GM23338 (cell line): Measurements from ENCODE around the gene PROZ. TPM values are rescaled to one million over a fixed set of nuclear protein-coding genes. Genes with fewer than 3 reads are reported as not detected.

Source experiments
- ATAC-seq: fragments of 200-7000 bp; cut with Tn5 transposase; 3 replicates; pipeline ENCODE4 v1.9.1; 2020
- DNase-seq: peaks from one replicate; pipeline ENCODE4 v3.0.0-alpha.2; 2015; ENCODE audit warnings: low spot score
- H2AFZ ChIP-seq: fragments of 200-600 bp; sonication (generic); 2 replicates; pipeline ENCODE4 v1.8.0; 2016; ENCODE audit warnings: antibody characterized with exemption, mild to moderate bottlenecking, moderate library complexity
- H3F3A ChIP-seq: fragments of 200-600 bp; sonication (generic); replicated peaks from 2 replicates; pipeline ENCODE4 v1.8.0; 2017; ENCODE audit warnings: antibody characterized with exemption, mixed run types, low read depth
- H3K27ac ChIP-seq: fragments of 200-600 bp; sonication (generic); 2 replicates; pipeline ENCODE4 v1.6.1; 2016; ENCODE audit warnings: low read depth
- H3K27me3 ChIP-seq: fragments of 200-600 bp; sonication (generic); 2 replicates; pipeline ENCODE4 v1.8.0; 2016; ENCODE audit warnings: mild to moderate bottlenecking, mixed run types, moderate library complexity; ENCODE audit not compliant: insufficient read depth
- H3K36me3 ChIP-seq: fragments of 200-600 bp; sonication (generic); 2 replicates; pipeline ENCODE4 v1.8.0; 2016; ENCODE audit warnings: mild to moderate bottlenecking; ENCODE audit not compliant: insufficient read depth
- H3K4me1 ChIP-seq: fragments of 200-600 bp; sonication (generic); 2 replicates; pipeline ENCODE4 v1.8.0; 2016; ENCODE audit warnings: mild to moderate bottlenecking, moderate library complexity; ENCODE audit not compliant: insufficient read depth
- H3K4me2 ChIP-seq: fragments of 200-600 bp; sonication (generic); 2 replicates; pipeline ENCODE4 v1.7.1; 2017; ENCODE audit warnings: mixed run types
- H3K4me3 ChIP-seq: fragments of 200-600 bp; sonication (generic); 2 replicates; pipeline ENCODE4 v1.6.1; 2016; ENCODE audit warnings: mixed run types
- H3K79me2 ChIP-seq: fragments of 200-600 bp; sonication (generic); replicated peaks from 2 replicates; pipeline ENCODE4 v1.8.0; 2017; ENCODE audit warnings: mild to moderate bottlenecking; ENCODE audit not compliant: insufficient read depth
- H3K9me2 ChIP-seq: fragments of 200-600 bp; sonication (generic); 2 replicates; pipeline ENCODE4 v1.8.0; 2017; ENCODE audit not compliant: insufficient read depth
- H4K20me1 ChIP-seq: fragments of 200-600 bp; sonication (generic); replicated peaks from 2 replicates; pipeline ENCODE4 v1.8.0; 2017; ENCODE audit warnings: mild to moderate bottlenecking; ENCODE audit not compliant: insufficient read depth
- H3K27ac Mint-ChIP-seq: 2 replicates; pipeline ENCODE4 v1.8.0; 2020; ENCODE audit warnings: inconsistent platforms, mild to moderate bottlenecking, moderate library complexity, mixed read lengths
- H3K27me3 Mint-ChIP-seq: 3 replicates; pipeline ENCODE4 v1.8.0; 2022; ENCODE audit warnings: low read depth, mild to moderate bottlenecking, moderate library complexity, mixed read lengths, inconsistent platforms; ENCODE audit not compliant: insufficient read depth, poor library complexity
- H3K36me3 Mint-ChIP-seq: 3 replicates; pipeline ENCODE4 v1.8.0; 2021; ENCODE audit warnings: low read depth, mild to moderate bottlenecking, inconsistent platforms, moderate library complexity, mixed read lengths
- H3K4me1 Mint-ChIP-seq: 3 replicates; pipeline ENCODE4 v1.8.0; 2020; ENCODE audit warnings: mild to moderate bottlenecking, inconsistent platforms, mixed read lengths
- H3K4me3 Mint-ChIP-seq: 3 replicates; pipeline ENCODE4 v1.8.0; 2021; ENCODE audit warnings: moderate library complexity, mild to moderate bottlenecking, inconsistent platforms, mixed read lengths
- H3K9me3 Mint-ChIP-seq: 3 replicates; pipeline ENCODE4 v1.8.0; 2020; ENCODE audit warnings: moderate library complexity, mild to moderate bottlenecking, inconsistent platforms, mixed read lengths
- CREB1 ChIP-seq: fragments of 250-450 bp; sonication (Bioruptor Pico); IDR thresholded peaks from 2 replicates; pipeline ENCODE4 v1.5.0; 2020; ENCODE audit warnings: low read depth, mild to moderate bottlenecking, moderate library complexity
- CTCF ChIP-seq, 2 experiments: fragments of 200-600 bp in 1 of 2; sonication (generic) in 1 of 2; conservative IDR thresholded peaks; 2 replicates each; pipeline versions ENCODE4 v1.5.1 to v1.6.1; 2016 to 2017; ENCODE audit warnings: antibody characterized with exemption in 2 of 2, low read depth in 2 of 2, mild to moderate bottlenecking in 2 of 2, moderate library complexity in 1 of 2
- EZH2 ChIP-seq: fragments of 200-600 bp; sonication (generic); IDR thresholded peaks from one replicate; pipeline ENCODE4 v1.8.0; 2017; ENCODE audit warnings: antibody characterized with exemption, mild to moderate bottlenecking, low read depth; ENCODE audit not compliant: unreplicated experiment
- EZH2phosphoT487 ChIP-seq: fragments of 200-600 bp; sonication (generic); IDR thresholded peaks from one replicate; pipeline ENCODE4 v1.8.1; 2018; ENCODE audit warnings: antibody characterized with exemption; ENCODE audit not compliant: unreplicated experiment
- JUNB ChIP-seq: IDR thresholded peaks from one replicate; pipeline ENCODE4 v1.6.1; 2016; ENCODE audit warnings: antibody characterized with exemption; ENCODE audit not compliant: unreplicated experiment
- NANOG ChIP-seq: IDR thresholded peaks from 2 replicates; pipeline ENCODE4 v1.6.1; 2016; ENCODE audit warnings: antibody characterized with exemption, borderline replicate concordance
- POLR2AphosphoS5 ChIP-seq: IDR thresholded peaks from 2 replicates; pipeline ENCODE4 v1.6.1; 2016; ENCODE audit warnings: antibody characterized with exemption, low read depth
- REST ChIP-seq: IDR thresholded peaks from one replicate; pipeline ENCODE4 v1.6.1; 2018; ENCODE audit warnings: antibody characterized with exemption; ENCODE audit not compliant: unreplicated experiment
- STAT1 ChIP-seq: IDR thresholded peaks from one replicate; pipeline ENCODE4 v1.6.1; 2016; ENCODE audit warnings: antibody characterized with exemption; ENCODE audit not compliant: unreplicated experiment
- ZNF114 ChIP-seq: fragments of 250-450 bp; sonication (Bioruptor Pico); IDR thresholded peaks from 2 replicates; pipeline ENCODE4 v1.5.0; 2020; ENCODE audit warnings: mild to moderate bottlenecking, moderate library complexity
- ZNF331 ChIP-seq: fragments of 250-450 bp; sonication (Bioruptor Pico); IDR thresholded peaks from 2 replicates; pipeline ENCODE4 v1.5.0; 2020; ENCODE audit warnings: low read depth, mild to moderate bottlenecking, moderate library complexity
- polyA plus RNA-seq: library from polyadenylated mRNA; unstranded; fragments of >200 nt; fragmentation: Nextera tagmentation; extraction: Ambion mirVana; gene quantifications from 2 replicates; pipeline ENCODE4 v1.2.1, GENCODE V29; 2016
- total RNA-seq: library from RNA; depleted of rRNA; stranded (reverse); fragments of >200 nt; shearing (Covaris generic); gene quantifications from 2 replicates; pipeline ENCODE4 v1.2.3, GENCODE V29; 2014
- TF ChIP-seq, protein P1 (sequence below): fragments of 250-450 bp; sonication (Bioruptor Pico); IDR thresholded peaks from 2 replicates; pipeline ENCODE4 v1.5.0; 2020; ENCODE audit warnings: mild to moderate bottlenecking, moderate library complexity
- TF ChIP-seq, protein P2 (sequence below): IDR thresholded peaks from 2 replicates; pipeline ENCODE4 v1.6.1; 2016; ENCODE audit warnings: antibody characterized with exemption

The PROZ gene
- total and polyA plus RNA-seq, 2 experiments from 2014 or later: 0.53 TPM; not detected in 1

GRCh38 chr13:113119166-113119821, 39.2 kb upstream of the PROZ start:
- Mint-ChIP-seq H3K36me3 (no peaks in the 10 kb centered on the region; the same call in 2 of the 3 replicates), H3K27ac (no peak overlapping the region), H3K27me3 (peaks cover 15% of the 10 kb centered on the region), H3K4me1 (peaks cover 11% of the 10 kb centered on the region), H3K4me3 (no peak overlapping the region), H3K9me3 (no peaks in the 10 kb centered on the region)
- H2AFZ ChIP-seq: no peak overlapping the region
- no peak for DNase-seq
- H3F3A ChIP-seq: no peaks in the 10 kb centered on the region
- H3K27me3 ChIP-seq: no peaks in the 10 kb centered on the region
- H3K4me2 ChIP-seq: no peak overlapping the region
- TF ChIP-seq ZNF331 (CRISPR knock-in tag) (no peak), POLR2AphosphoS5 (no peak), CREB1 (CRISPR knock-in tag) (no peak), JUNB (no peak), STAT1 (no peak), NANOG (no peak), REST (no peak), ZNF114 (no peak), EZH2 (no peak), EZH2phosphoT487 (no peak), CTCF (conservative IDR thresholded peaks at IDR 0.05; ENCODE audit: low read depth in 2 of 2) (no peak)
- TF ChIP-seq, protein P1, sequence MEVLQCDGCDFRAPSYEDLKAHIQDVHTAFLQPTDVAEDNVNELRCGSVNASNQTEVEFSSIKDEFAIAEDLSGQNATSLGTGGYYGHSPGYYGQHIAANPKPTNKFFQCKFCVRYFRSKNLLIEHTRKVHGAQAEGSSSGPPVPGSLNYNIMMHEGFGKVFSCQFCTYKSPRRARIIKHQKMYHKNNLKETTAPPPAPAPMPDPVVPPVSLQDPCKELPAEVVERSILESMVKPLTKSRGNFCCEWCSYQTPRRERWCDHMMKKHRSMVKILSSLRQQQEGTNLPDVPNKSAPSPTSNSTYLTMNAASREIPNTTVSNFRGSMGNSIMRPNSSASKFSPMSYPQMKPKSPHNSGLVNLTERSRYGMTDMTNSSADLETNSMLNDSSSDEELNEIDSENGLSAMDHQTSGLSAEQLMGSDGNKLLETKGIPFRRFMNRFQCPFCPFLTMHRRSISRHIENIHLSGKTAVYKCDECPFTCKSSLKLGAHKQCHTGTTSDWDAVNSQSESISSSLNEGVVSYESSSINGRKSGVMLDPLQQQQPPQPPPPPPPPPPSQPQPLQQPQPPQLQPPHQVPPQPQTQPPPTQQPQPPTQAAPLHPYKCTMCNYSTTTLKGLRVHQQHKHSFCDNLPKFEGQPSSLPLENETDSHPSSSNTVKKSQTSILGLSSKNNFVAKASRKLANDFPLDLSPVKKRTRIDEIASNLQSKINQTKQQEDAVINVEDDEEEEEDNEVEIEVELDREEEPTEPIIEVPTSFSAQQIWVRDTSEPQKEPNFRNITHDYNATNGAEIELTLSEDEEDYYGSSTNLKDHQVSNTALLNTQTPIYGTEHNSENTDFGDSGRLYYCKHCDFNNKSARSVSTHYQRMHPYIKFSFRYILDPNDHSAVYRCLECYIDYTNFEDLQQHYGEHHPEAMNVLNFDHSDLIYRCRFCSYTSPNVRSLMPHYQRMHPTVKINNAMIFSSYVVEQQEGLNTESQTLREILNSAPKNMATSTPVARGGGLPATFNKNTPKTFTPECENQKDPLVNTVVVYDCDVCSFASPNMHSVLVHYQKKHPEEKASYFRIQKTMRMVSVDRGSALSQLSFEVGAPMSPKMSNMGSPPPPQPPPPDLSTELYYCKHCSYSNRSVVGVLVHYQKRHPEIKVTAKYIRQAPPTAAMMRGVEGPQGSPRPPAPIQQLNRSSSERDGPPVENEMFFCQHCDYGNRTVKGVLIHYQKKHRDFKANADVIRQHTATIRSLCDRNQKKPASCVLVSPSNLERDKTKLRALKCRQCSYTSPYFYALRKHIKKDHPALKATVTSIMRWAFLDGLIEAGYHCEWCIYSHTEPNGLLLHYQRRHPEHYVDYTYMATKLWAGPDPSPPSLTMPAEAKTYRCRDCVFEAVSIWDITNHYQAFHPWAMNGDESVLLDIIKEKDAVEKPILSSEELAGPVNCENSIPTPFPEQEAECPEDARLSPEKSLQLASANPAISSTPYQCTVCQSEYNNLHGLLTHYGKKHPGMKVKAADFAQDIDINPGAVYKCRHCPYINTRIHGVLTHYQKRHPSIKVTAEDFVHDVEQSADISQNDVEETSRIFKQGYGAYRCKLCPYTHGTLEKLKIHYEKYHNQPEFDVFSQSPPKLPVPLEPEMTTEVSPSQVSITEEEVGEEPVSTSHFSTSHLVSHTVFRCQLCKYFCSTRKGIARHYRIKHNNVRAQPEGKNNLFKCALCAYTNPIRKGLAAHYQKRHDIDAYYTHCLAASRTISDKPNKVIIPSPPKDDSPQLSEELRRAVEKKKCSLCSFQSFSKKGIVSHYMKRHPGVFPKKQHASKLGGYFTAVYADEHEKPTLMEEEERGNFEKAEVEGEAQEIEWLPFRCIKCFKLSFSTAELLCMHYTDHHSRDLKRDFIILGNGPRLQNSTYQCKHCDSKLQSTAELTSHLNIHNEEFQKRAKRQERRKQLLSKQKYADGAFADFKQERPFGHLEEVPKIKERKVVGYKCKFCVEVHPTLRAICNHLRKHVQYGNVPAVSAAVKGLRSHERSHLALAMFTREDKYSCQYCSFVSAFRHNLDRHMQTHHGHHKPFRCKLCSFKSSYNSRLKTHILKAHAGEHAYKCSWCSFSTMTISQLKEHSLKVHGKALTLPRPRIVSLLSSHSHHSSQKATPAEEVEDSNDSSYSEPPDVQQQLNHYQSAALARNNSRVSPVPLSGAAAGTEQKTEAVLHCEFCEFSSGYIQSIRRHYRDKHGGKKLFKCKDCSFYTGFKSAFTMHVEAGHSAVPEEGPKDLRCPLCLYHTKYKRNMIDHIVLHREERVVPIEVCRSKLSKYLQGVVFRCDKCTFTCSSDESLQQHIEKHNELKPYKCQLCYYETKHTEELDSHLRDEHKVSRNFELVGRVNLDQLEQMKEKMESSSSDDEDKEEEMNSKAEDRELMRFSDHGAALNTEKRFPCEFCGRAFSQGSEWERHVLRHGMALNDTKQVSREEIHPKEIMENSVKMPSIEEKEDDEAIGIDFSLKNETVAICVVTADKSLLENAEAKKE (CRISPR knock-in tag): no peak
- TF ChIP-seq, protein P2, sequence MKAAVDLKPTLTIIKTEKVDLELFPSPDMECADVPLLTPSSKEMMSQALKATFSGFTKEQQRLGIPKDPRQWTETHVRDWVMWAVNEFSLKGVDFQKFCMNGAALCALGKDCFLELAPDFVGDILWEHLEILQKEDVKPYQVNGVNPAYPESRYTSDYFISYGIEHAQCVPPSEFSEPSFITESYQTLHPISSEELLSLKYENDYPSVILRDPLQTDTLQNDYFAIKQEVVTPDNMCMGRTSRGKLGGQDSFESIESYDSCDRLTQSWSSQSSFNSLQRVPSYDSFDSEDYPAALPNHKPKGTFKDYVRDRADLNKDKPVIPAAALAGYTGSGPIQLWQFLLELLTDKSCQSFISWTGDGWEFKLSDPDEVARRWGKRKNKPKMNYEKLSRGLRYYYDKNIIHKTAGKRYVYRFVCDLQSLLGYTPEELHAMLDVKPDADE: no peak
- H3K4me3 ChIP-seq: no peak overlapping the region
- H3K27ac ChIP-seq: no peak overlapping the region
- H4K20me1 ChIP-seq: no peaks in the 10 kb centered on the region
- ATAC-seq: no peak
- no peaks in the 10 kb centered on the region for H3K9me2 ChIP-seq
- H3K36me3 ChIP-seq: no peaks in the 10 kb centered on the region
- H3K79me2 ChIP-seq: no peaks in the 10 kb centered on the region
- H3K4me1 ChIP-seq: no peaks in the 10 kb centered on the region
